Skeletal muscle satellite cell (primary cell): Measurements from ENCODE around the gene MSN.
"Not testable (repeated sequence)": the region's sequence is repeated elsewhere in the genome, so short reads cannot be mapped to it uniquely, and the experiment has no call there.

ENCODE experiments used
- H3K27me3 ChIP-seq: 2 replicates; pipeline ENCODE4 v1.7.0; 2013; ENCODE audit warnings: low read length; ENCODE audit not compliant: control insufficient read depth, insufficient read depth
- H3K36me3 ChIP-seq: 2 replicates; pipeline ENCODE4 v1.7.0; 2013; ENCODE audit warnings: mild to moderate bottlenecking, control low read depth, low read length; ENCODE audit not compliant: insufficient read depth
- H3K4me1 ChIP-seq: 2 replicates; pipeline ENCODE4 v1.7.0; 2013; ENCODE audit warnings: low read length; ENCODE audit not compliant: control insufficient read depth, insufficient read depth
- H3K4me2 ChIP-seq: 2 replicates; pipeline ENCODE4 v1.7.0; 2013; ENCODE audit warnings: mild to moderate bottlenecking, low read length
- H3K4me3 ChIP-seq: 2 replicates; pipeline ENCODE4 v1.7.0; 2013; ENCODE audit warnings: low read length
- H3K9ac ChIP-seq: 2 replicates; pipeline ENCODE4 v1.7.0; 2013; ENCODE audit warnings: mild to moderate bottlenecking, low read depth, low read length, moderate library complexity
- H3K9me3 ChIP-seq: replicated peaks from 2 replicates; pipeline ENCODE4 v1.7.0; 2013; ENCODE audit warnings: mild to moderate bottlenecking, control low read depth, low read length

Gene MSN

DNA sequence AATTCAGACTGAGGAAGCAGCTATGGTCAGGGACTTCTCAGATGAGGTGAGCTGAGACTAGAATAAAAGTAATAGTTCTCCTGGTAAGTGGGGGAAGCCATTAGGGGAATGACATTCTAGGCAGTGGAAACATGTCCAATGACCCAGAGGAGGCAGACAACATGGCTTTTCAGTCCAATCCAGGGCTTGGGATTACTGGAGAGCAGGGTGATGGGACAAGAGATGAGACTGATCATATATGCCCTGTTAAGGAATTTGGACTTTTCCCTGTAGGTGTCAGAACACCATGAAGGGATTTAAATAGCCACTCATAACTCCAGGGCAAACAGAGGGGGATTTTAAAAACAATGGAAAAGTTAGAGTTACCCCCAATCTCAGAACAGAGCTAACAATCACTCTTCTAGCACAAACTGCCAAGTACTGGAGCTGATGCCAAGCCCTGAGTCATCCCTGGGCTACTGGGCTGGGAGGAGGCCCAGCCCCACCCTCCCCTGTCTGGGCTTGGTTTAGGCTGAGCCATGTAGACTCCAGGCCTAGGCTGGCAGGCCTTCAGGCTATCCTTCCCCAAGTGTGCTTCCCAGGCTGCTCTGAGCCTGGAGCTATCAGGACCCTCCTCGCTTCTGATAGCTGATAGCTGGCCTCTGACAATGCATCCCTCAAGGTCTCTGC, 22.7 kb upstream of the MSN start:
- no peaks in the 10 kb centered on the region for H3K36me3 ChIP-seq
- peak overlapping the region; percentile 29 for H3K4me2 ChIP-seq
- H3K27me3 ChIP-seq = no peaks in the 10 kb centered on the region
- H3K4me3 ChIP-seq = no peak overlapping the region
- no peak overlapping the region for H3K9ac ChIP-seq
- peaks cover 26% of the 10 kb centered on the region for H3K4me1 ChIP-seq
- H3K9me3 ChIP-seq = no peaks in the 10 kb centered on the region

- Histone ChIP-seq H3K4me3 (no peak overlapping the region), H3K9ac (no peak overlapping the region), H3K36me3 (no peaks in the 10 kb centered on the region), H3K4me2 (no peak overlapping the region), H3K9me3 (no peaks in the 10 kb centered on the region), H3K27me3 (no peaks in the 10 kb centered on the region), H3K4me1 (peaks cover 24% of the 10 kb centered on the region)
Observed at GRCh38 chrX:65647801-65648200, 19.7 kb upstream of the MSN start.

- H3K27me3 ChIP-seq = no peaks in the 10 kb centered on the region
- H3K4me3 ChIP-seq = no peak overlapping the region
- no peaks in the 10 kb centered on the region for H3K36me3 ChIP-seq
- H3K9me3 ChIP-seq = no peaks in the 10 kb centered on the region
- H3K4me2 ChIP-seq = no peak overlapping the region
- H3K4me1 ChIP-seq = peaks cover 4% of the 10 kb centered on the region
- no peak overlapping the region for H3K9ac ChIP-seq
Observed at GRCh38 chrX:65652098-65652497, 15.4 kb upstream of the MSN start.

- not testable (repeated sequence) for H3K4me2 ChIP-seq, H3K27me3 ChIP-seq, H3K36me3 ChIP-seq, H3K9me3 ChIP-seq, H3K4me3 ChIP-seq, H3K9ac ChIP-seq, H3K4me1 ChIP-seq
Observed at GRCh38 chrX:65657009-65657441, 10.4 kb upstream of the MSN start.

DNA sequence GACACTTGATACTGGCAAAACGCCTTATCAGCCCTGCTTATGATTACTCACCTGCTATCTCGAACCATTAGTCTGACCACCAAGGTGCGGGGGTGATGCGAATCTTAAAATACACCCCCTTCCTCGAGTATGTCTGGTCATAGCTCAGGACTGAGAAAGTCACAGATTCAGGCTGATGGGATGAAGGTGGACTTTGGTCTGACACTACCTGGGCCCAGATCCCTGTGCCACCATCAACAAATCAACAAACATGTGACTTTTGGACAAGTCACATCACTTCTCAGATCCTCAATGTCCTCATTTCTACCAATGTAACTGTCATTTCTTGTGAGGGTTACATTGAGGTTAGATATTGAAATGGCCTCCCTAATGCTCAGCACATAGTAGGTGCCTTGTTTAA, 9.8 kb upstream of the MSN start:
- H3K4me3 ChIP-seq = no peak overlapping the region
- no peak overlapping the region for H3K4me2 ChIP-seq
- H3K36me3 ChIP-seq = no peaks in the 10 kb centered on the region
- H3K9me3 ChIP-seq = no peaks in the 10 kb centered on the region
- no peaks in the 10 kb centered on the region for H3K27me3 ChIP-seq
- H3K4me1 ChIP-seq = peaks cover 4% of the 10 kb centered on the region
- no peak overlapping the region for H3K9ac ChIP-seq

- Histone ChIP-seq H3K4me3 (no peak overlapping the region), H3K27me3 (no peaks in the 10 kb centered on the region), H3K4me1 (peaks cover 4% of the 10 kb centered on the region), H3K36me3 (no peaks in the 10 kb centered on the region), H3K9ac (no peak overlapping the region), H3K4me2 (no peak overlapping the region), H3K9me3 (no peaks in the 10 kb centered on the region)
Observed at GRCh38 chrX:65658229-65658628, 9.2 kb upstream of the MSN start.

- H3K4me1 ChIP-seq = peaks cover 18% of the 10 kb centered on the region
- H3K9ac ChIP-seq = peak overlapping the region; percentile 33
- H3K36me3 ChIP-seq = peaks cover 7% of the 10 kb centered on the region
- no peaks in the 10 kb centered on the region for H3K27me3 ChIP-seq
- no peaks in the 10 kb centered on the region for H3K9me3 ChIP-seq
- no peak overlapping the region for H3K4me3 ChIP-seq
- peak overlapping the region; percentile 36 for H3K4me2 ChIP-seq
Observed at GRCh38 chrX:65667157-65667502, 324 bp upstream of the MSN start.

DNA sequence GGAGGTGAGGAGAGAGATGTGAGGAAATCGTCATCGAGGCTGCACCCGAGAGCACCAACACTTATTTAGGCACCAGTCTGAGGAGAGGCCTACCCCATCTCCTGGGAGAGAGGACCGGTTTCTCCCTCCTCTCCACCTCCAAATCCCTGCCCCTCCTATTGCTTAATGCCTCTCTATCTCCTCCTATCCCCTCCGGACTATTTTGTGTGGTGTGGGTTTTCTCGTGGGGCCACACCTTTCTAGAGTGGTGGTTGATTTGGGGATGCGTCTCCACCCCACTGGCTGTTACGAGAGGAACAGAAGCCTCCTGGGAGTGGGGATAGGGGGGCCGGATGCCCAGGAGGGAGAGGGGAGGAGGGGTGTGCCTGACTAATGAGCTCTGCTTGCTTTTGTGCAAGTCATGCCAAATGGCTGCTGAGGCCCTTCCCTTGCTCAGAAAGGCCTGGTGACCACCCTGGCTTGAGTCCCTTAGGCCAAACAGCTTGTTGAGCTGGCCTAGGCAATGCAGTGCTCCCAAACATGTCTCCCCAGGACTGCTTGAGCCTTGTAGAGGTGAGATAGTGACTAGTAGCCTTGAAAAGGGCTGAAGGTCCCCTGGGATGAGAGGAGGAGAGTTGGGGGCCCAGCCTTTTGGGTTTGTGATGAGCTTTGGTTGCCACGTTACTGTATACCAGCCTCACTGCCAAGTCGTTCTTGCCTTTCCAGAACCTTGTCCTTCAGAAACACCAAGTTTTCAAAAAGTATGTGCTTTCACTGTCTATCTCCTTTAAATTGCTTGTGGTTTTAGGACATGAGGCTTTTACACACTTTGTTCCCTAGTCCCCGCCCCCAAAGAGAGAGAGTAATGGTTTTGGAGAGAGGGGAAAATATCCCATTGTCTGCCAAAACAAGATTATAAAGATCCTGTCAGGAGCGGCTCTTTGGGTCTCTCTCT, 1.2 kb downstream of the MSN start:
- H3K36me3 ChIP-seq = peaks cover 12% of the 10 kb centered on the region
- H3K27me3 ChIP-seq = no peaks in the 10 kb centered on the region
- H3K9ac ChIP-seq = peak overlapping the region; percentile 99
- H3K9me3 ChIP-seq = no peaks in the 10 kb centered on the region
- peaks cover 26% of the 10 kb centered on the region for H3K4me1 ChIP-seq
- peak overlapping the region; percentile 89 for H3K4me2 ChIP-seq
- peak overlapping the region; percentile 97 for H3K4me3 ChIP-seq

DNA sequence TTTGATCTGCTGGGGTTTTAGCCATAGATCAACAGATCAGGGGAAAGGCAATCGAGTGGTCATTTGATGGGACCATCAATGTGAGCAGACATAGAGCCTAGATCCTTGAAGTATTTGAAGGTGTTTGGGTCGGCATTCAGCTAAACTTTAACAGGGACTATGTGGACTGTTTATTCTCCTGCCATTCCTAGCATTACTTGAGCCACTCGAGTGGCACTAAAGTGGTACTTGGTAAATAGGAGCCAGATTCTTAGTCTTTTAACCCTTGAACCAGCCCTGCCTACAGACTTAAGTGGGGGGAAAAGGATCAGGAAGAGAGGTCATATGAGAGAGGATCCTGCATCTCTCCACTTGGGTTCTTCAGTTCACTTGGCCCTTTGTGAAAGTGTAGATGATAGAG, 3.8 kb downstream of the MSN start:
- Histone ChIP-seq H3K4me1 (peaks cover 49% of the 10 kb centered on the region), H3K4me3 (peak overlapping the region; percentile 51), H3K36me3 (peaks cover 18% of the 10 kb centered on the region), H3K9me3 (no peaks in the 10 kb centered on the region), H3K27me3 (no peaks in the 10 kb centered on the region), H3K9ac (no peak overlapping the region), H3K4me2 (peak overlapping the region; percentile 73)

DNA sequence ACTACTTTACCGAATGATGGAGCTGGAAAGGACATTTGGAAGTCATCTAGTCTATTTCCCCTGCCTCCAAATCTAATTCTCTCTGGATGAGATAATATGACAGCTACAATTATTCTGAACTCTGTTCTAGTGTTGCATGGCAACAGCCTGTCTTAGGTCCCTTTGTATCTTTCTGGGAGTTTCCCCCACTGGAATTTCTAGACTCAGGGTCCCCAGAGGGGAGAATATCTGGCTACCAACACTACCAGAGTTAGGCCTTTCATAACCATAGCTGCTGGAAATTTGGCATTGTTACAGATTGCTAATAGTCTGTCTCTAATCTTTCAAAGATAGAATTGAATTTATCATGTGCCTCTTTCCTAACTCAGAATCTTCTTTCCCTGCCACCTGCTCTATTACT, 4.5 kb downstream of the MSN start:
- H3K36me3 ChIP-seq = peaks cover 19% of the 10 kb centered on the region
- H3K9ac ChIP-seq = no peak overlapping the region
- no peaks in the 10 kb centered on the region for H3K9me3 ChIP-seq
- H3K4me2 ChIP-seq = peak overlapping the region; percentile 73
- peak overlapping the region; percentile 51 for H3K4me3 ChIP-seq
- H3K4me1 ChIP-seq = peaks cover 55% of the 10 kb centered on the region
- no peaks in the 10 kb centered on the region for H3K27me3 ChIP-seq

DNA sequence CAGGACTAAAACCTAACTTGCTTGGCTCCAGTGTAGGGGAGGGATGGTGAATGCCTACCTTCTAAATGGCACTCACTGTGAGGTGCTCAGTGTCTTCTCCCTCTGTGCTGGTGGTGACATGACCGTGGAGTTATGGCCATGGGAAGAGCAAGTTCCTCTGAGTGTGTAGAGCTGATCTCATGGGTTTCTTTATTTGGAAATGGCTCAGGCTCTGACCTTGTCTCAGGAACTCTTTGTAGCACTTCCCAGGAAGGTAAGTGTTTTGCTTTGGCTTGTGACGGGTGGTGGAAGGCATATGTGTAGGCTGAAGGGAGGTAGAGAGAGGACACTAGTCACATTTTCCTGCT, 6.4 kb downstream of the MSN start:
- no peaks in the 10 kb centered on the region for H3K9me3 ChIP-seq
- H3K4me3 ChIP-seq = peak overlapping the region; percentile 42
- H3K36me3 ChIP-seq = peaks cover 12% of the 10 kb centered on the region
- peaks cover 70% of the 10 kb centered on the region for H3K4me1 ChIP-seq
- no peaks in the 10 kb centered on the region for H3K27me3 ChIP-seq
- peak overlapping the region; percentile 9 for H3K9ac ChIP-seq
- H3K4me2 ChIP-seq = peak overlapping the region; percentile 56
